HG02623 (cell line): Measurements from ENCODE around the gene MS4A10.

Experiments
- ATAC-seq: cut with Tn5 transposase; IDR thresholded peaks from one replicate; pipeline ENCODE4 v1.9.1; 2021; ENCODE audit warnings: moderate library complexity; ENCODE audit not compliant: unreplicated experiment

Gene MS4A10

GRCh38 chr11:60847281-60847680 lies 62.1 kb downstream of the MS4A10 start:
- no peak for ATAC-seq

DNA sequence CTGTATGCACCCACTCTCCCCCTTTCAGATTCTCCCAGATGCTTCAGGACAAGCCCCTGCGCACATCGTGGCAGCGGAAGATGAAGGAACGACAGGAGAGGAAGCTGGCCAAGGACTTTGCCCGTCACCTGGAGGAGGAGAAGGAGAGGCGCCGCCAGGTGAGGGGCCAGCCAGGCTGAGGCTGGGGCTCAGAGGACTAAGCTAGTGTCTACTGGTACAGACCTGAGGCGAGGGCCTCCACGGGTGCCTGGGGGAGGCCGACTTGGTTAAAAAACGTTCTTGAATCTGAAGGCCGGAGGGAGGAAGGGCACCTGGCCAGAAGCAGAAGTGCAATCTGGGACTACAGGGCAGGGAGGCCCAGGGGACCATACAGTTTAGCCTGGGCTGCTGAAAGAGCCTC lies 62.8 kb downstream of the MS4A10 start:
- no peak for ATAC-seq

- no peak for ATAC-seq
Measured at GRCh38 chr11:60848714-60849151, 63.6 kb downstream of the MS4A10 start.

DNA sequence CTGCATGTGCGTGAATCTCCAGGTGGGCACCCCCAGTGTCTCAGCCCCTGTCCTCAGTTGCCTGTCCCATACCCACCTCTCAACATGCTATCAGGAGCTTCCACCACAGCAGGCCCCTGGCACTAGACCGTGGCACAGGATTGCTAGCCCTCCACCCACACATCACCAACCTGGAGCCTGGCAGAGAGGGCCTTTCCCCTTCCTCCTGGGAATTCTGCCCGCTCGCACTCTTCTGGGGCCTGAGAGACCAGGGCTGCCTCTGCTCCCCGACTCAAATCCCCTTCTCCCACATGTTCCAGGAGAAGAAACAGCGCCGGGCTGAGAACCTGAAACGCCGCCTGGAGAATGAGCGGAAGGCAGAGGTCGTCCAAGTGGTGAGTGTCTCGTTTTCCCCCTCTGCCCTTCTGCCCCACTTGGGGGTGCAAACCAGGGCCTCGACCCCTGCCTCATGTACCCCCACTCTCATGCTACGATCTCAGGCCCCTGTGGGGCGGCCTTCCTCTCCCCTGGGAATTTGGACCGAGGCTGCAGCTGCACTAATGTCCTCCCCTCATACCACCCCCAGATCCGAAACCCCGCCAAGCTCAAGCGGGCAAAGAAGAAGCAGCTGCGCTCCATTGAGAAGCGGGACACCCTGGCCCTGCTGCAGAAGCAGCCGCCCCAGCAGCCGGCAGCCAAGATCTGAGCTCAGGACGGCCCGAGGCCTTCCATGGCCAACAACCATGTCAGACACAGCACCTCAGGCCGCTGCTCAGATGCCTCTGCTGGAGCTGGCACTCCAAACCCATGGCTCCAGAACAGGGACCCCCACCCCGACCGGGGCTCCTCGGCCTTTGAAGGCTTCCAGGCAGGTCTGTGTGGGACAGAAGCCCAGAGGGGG lies 64.7 kb downstream of the MS4A10 start:
- ATAC-seq, result no peak
